IPS DF 6.9 (cell line): ENCODE results near the gene NTSR1.
"Not testable (repeated sequence)": the region's sequence is repeated elsewhere in the genome, so short reads cannot be mapped to it uniquely, and the experiment has no call there.

Source experiments
- DNase-seq: peaks from one replicate; pipeline ENCODE4 v3.0.0-alpha.2; 2013; ENCODE audit warnings: low read depth, low spot score
- H3K27ac ChIP-seq: one replicate; pipeline ENCODE4 v1.5.1; 2013; ENCODE audit warnings: low read length, control low read depth
- H3K27me3 ChIP-seq: 2 replicates; pipeline ENCODE4 v1.6.1; 2013; ENCODE audit warnings: mild to moderate bottlenecking, low read length; ENCODE audit not compliant: control insufficient read depth, insufficient read depth
- H3K36me3 ChIP-seq: 2 replicates; pipeline ENCODE4 v1.6.1; 2013; ENCODE audit warnings: low read length; ENCODE audit not compliant: control insufficient read depth, insufficient read depth
- H3K4me1 ChIP-seq: 2 replicates; pipeline ENCODE4 v1.6.1; 2013; ENCODE audit warnings: low read length; ENCODE audit not compliant: control insufficient read depth, insufficient read depth
- H3K4me3 ChIP-seq: 2 replicates; pipeline ENCODE4 v1.5.1; 2013; ENCODE audit warnings: mild to moderate bottlenecking, low read length
- H3K9me3 ChIP-seq: 2 replicates; pipeline ENCODE4 v1.6.1; 2013; ENCODE audit warnings: low read length, inconsistent platforms; ENCODE audit not compliant: control insufficient read depth, insufficient read depth
- WGBS: extraction: QIAGEN DNeasy Blood & Tissue Kit; methylation state at CpG from one replicate; pipeline ENCODE4 v1.1.7; 2013; ENCODE audit warnings: mixed read lengths, missing lambda C conversion rate; ENCODE audit not compliant: insufficient read length, insufficient coverage; 5-methylcytosine and 5-hydroxymethylcytosine counted together

NTSR1 gene

DNA sequence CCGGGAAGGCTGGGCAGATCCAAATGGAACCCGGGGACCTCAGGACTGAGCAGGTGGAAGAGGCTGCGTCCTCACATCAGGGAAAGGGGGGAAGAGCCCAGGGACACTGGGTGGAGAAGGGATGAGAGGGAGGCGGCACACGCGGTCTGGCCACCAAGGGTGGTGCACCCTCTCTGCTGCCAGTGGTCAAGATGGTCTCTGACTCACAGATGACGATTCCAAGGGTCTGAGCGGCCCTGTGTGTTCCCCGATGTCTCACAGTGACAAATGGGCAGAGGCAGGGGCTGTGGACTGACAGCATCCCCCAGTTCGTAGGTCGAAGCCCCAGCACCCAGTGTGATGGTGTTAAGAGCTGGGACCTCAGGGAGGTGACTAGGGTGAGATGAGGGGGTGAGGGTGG, 34.3 kb upstream of the NTSR1 start:
- Histone ChIP-seq H3K27me3 (no peaks in the 10 kb centered on the region), H3K9me3 (no peaks in the 10 kb centered on the region), H3K36me3 (no peaks in the 10 kb centered on the region; the same call in 1 of the 2 replicates), H3K4me3 (no peak overlapping the region), H3K27ac (no peak overlapping the region), H3K4me1 (no peaks in the 10 kb centered on the region; the same call in 1 of the 2 replicates)
- DNase-seq = no peak
- no CpG with 5 or more reads among the region's 11 CpGs for WGBS

- no peak overlapping the region for H3K27ac ChIP-seq
- no peaks in the 10 kb centered on the region; the same call in 1 of the 2 replicates for H3K4me1 ChIP-seq
- DNase-seq = no peak
- WGBS = no CpG with 5 or more reads among the region's 25 CpGs
- H3K9me3 ChIP-seq = 0 out of 2 replicates have a peak, but pooled peaks cover 1% of the 10 kb centered on the region
- H3K4me3 ChIP-seq = no peak overlapping the region
- no peaks in the 10 kb centered on the region; the same call in 1 of the 2 replicates for H3K36me3 ChIP-seq
- no peaks in the 10 kb centered on the region for H3K27me3 ChIP-seq
Observed at GRCh38 chr20:62675156-62675876, 33.3 kb upstream of the NTSR1 start.

DNA sequence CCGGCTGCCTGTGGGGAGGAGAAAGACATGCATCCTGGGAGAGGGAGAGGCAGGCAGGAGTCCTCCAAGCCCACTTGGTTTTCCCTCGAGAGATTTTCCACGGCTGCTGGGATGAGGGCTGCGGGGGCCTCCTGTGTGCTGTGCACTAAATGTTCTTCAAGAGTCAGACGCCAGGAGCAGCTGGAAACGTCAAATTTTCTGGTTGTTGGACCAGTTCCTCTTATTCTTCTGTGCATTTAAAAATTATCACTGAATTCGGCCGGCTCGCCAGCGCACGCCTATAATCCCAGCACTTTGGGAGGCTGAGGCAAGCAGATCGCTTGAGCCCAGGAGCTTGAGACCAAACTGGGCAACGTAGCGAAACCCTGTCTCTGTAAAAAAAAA, 32.8 kb upstream of the NTSR1 start:
- WGBS = no CpG with 5 or more reads among the region's 14 CpGs
- Histone ChIP-seq H3K27ac (no peak overlapping the region), H3K4me3 (no peak overlapping the region), H3K4me1 (no peaks in the 10 kb centered on the region; the same call in 1 of the 2 replicates), H3K9me3 (0 out of 2 replicates have a peak, but pooled peaks cover 1% of the 10 kb centered on the region), H3K36me3 (no peaks in the 10 kb centered on the region), H3K27me3 (no peaks in the 10 kb centered on the region)
- DNase-seq = no peak

DNA sequence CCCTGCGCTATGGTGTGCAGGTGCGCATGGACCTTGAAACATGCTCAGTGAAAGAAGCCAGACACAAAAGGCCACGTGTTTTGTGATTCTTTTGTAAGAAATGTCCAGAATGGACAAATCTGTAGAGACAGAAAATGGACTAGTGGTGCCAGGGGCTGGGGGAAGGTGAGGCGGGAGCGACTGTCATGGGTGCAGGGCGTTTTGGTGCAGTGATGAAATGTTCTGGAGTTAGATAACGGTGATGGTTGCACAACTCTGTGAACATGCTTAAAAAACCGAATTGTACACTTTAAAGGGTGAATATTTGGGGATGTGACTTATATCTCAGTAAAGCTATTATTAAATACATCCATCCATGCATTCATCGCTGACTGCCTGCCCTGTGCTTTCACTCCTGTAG, 31.7 kb upstream of the NTSR1 start:
- DNase-seq = no peak
- WGBS = no CpG with 5 or more reads among the region's 9 CpGs
- no peaks in the 10 kb centered on the region; the same call in 1 of the 2 replicates for H3K4me1 ChIP-seq
- no peak overlapping the region for H3K4me3 ChIP-seq
- H3K9me3 ChIP-seq = 0 out of 2 replicates have a peak, but pooled peaks cover 1% of the 10 kb centered on the region
- no peak overlapping the region for H3K27ac ChIP-seq
- no peaks in the 10 kb centered on the region for H3K36me3 ChIP-seq
- H3K27me3 ChIP-seq = no peaks in the 10 kb centered on the region

GRCh38 chr20:62677678-62678077, 31.0 kb upstream of the NTSR1 start:
- Histone ChIP-seq H3K27me3 (no peaks in the 10 kb centered on the region), H3K9me3 (0 out of 2 replicates have a peak, but pooled peaks cover 1% of the 10 kb centered on the region), H3K27ac (no peak overlapping the region), H3K4me1 (no peaks in the 10 kb centered on the region; the same call in 1 of the 2 replicates), H3K4me3 (no peak overlapping the region), H3K36me3 (no peaks in the 10 kb centered on the region)
- no CpG with 5 or more reads among the region's 10 CpGs for WGBS
- DNase-seq = no peak

- no CpG with 5 or more reads among the region's 9 CpGs for WGBS
- no peaks in the 10 kb centered on the region; the same call in 1 of the 2 replicates for H3K4me1 ChIP-seq
- no peaks in the 10 kb centered on the region for H3K36me3 ChIP-seq
- 0 out of 2 replicates have a peak, but pooled peaks cover 1% of the 10 kb centered on the region for H3K9me3 ChIP-seq
- no peak overlapping the region for H3K27ac ChIP-seq
- no peaks in the 10 kb centered on the region for H3K27me3 ChIP-seq
- H3K4me3 ChIP-seq = no peak overlapping the region
- DNase-seq = no peak
Observed at GRCh38 chr20:62678553-62678952, 30.1 kb upstream of the NTSR1 start.

DNA sequence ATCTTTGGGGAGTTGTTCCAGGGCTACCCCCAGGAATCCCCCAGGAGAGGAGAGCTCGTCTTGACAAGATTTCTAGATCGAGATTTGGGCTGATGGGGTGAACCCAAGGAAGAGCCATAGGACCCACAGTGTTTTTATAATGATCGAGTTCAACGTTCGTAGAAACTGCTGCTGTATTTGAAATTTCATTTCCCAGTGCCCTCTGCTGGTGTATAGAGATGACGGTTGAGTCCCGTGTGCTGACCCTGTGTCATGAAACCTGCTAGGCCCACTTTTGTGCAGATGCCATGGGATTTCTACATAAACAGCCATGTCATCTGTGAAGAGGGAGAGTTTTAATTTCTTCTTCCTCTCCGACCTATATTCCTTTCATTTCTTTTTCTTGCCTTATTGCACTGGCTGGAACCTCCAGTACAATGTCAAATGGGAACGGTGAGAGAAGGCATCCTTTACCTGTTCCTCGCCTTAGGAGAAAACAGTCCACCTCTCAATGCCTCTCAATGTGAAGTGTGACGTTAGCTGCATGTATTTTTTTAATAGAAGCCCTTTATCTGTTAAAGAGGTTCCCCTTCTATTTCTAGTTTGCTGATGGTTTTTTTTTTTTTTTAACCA, 28.6 kb upstream of the NTSR1 start:
- Histone ChIP-seq H3K4me1 (no peaks in the 10 kb centered on the region), H3K27me3 (no peaks in the 10 kb centered on the region), H3K36me3 (no peaks in the 10 kb centered on the region), H3K4me3 (no peak overlapping the region), H3K27ac (no peak overlapping the region), H3K9me3 (0 out of 2 replicates have a peak, but pooled peaks cover 1% of the 10 kb centered on the region)
- DNase-seq = no peak
- WGBS = no CpG with 5 or more reads among the region's 11 CpGs

GRCh38 chr20:62682912-62683517, 25.6 kb upstream of the NTSR1 start:
- Histone ChIP-seq H3K36me3 (no peaks in the 10 kb centered on the region), H3K27me3 (no peaks in the 10 kb centered on the region), H3K27ac (no peak overlapping the region), H3K9me3 (0 out of 2 replicates have a peak, but pooled peaks cover 1% of the 10 kb centered on the region), H3K4me3 (no peak overlapping the region), H3K4me1 (no peaks in the 10 kb centered on the region)
- DNase-seq = no peak
- WGBS = no CpG with 5 or more reads among the region's 30 CpGs

DNA sequence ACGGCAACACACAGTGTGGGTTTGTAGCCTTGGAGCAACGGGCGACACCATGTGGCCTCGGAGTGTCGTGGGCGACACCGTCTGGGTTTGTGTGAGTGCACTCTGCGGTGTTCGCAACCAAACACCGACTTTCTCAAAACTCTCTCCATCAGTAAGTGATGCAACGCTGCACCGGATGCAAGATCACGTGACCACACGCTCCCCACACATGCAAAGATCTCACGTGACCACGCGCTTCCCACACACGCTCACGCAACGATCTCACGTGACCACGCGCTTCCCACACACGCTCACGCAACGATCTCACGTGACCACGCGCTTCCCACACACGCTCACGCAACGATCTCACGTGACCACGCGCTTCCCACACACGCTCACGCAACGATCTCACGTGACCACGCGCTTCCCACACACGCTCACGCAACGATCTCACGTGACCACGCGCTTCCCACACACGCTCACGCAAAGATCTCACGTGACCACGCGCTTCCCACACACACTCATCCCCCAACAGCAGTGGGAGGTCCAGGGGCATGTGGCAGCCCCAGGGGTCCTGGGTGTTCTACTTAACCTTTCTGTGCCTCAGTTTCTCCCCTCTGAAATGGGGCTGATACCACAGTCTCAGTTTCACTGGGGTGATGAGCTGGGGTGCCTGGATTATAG, 24.8 kb upstream of the NTSR1 start:
- not testable (repeated sequence) for H3K4me1 ChIP-seq

DNA sequence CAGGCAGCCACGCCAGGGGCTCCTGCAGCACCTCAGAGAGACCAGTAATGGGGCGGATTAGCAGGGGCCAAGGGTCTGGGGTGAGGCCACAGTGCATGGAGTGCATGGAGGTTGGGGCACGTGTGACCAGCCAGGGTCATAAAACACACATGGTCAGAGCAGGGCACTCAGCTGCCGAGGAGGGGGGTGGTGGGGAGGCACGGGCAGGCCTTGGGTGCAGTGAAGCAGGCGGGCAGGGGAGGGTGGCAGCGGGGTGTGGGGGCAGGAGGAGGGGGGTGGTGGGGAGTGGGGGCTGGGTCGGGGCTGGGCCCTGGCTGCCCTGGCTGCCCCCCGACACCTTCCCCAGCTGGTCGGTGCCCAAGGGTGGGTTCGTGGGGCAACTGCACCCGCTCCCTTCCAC, 23.7 kb upstream of the NTSR1 start:
- no peaks in the 10 kb centered on the region for H3K27me3 ChIP-seq
- 0 out of 2 replicates have a peak, but pooled peaks cover under 1% of the 10 kb centered on the region for H3K9me3 ChIP-seq
- no peaks in the 10 kb centered on the region; the same call in 1 of the 2 replicates for H3K4me1 ChIP-seq
- H3K27ac ChIP-seq = no peak overlapping the region
- no peak overlapping the region for H3K4me3 ChIP-seq
- H3K36me3 ChIP-seq = no peaks in the 10 kb centered on the region
- no CpG with 5 or more reads among the region's 12 CpGs for WGBS
- no peak for DNase-seq

More for the DNA sequence above, 24.8 kb upstream of the NTSR1 start:
- not testable (repeated sequence) for H3K27ac ChIP-seq, H3K36me3 ChIP-seq, DNase-seq, H3K27me3 ChIP-seq, H3K4me3 ChIP-seq, H3K9me3 ChIP-seq
- 100% methylated on average over 14 of the region's 52 CpGs for WGBS
